Suppressor macrophage treated with lipopolysaccharide for 1 hour (primary cell): ENCODE data around the gene COX10.
"Not testable (repeated sequence)": the region's sequence is repeated elsewhere in the genome, so short reads cannot be mapped to it uniquely, and the experiment has no call there.

ENCODE experiments used
- DNase-seq, 3 donors: peaks; one replicate each; pipeline ENCODE4 v3.0.0-alpha.2; 2020 to 2022

The COX10 gene

GRCh38 chr17:14209215-14209614, 139.9 kb downstream of the COX10 start:
- DNase-seq, result no peak

GRCh38 chr17:14211246-14211645, 141.9 kb downstream of the COX10 start:
- no peak for DNase-seq

- peak; percentile 44 to 81 (median 63) for DNase-seq
These were observed 142.5 kb downstream of the COX10 start for GRCh38 chr17:14211801-14212200.

- DNase-seq, result no peak
These were observed 143.1 kb downstream of the COX10 start for GRCh38 chr17:14212401-14212800.

- peak; percentile 33 to 42 (median 36) for DNase-seq
These were observed 145.0 kb downstream of the COX10 start for GRCh38 chr17:14214271-14214670.

- no peak for DNase-seq
These were observed 153.3 kb downstream of the COX10 start for GRCh38 chr17:14222611-14223010.

- DNase-seq, result no peak
These were observed 156.1 kb downstream of the COX10 start for GRCh38 chr17:14225254-14225980.

- no peak for DNase-seq
These were observed 157.7 kb downstream of the COX10 start for GRCh38 chr17:14227052-14227451.

- DNase-seq, result no peak
These were observed 159.6 kb downstream of the COX10 start for GRCh38 chr17:14228903-14229302.

- not testable (repeated sequence) for DNase-seq
These were observed 161.9 kb downstream of the COX10 start for GRCh38 chr17:14231187-14231586.

- not testable (repeated sequence) for DNase-seq
These were observed 165.7 kb downstream of the COX10 start for GRCh38 chr17:14235047-14235446.

- DNase-seq, result not testable (repeated sequence)
These were observed 166.7 kb downstream of the COX10 start for GRCh38 chr17:14236032-14236431.

GRCh38 chr17:14236762-14237161, 167.5 kb downstream of the COX10 start, which contains the start of gene CDRT15:
CDRT15 (minus strand) TSS chr17:14236862; CDS start chr17:14236833, 29 bp downstream.
- DNase-seq, result not testable (repeated sequence)

- not testable (repeated sequence) for DNase-seq
These were observed 170.0 kb downstream of the COX10 start for GRCh38 chr17:14239271-14239670.

- no peak for DNase-seq
These were observed 175.7 kb downstream of the COX10 start for GRCh38 chr17:14245002-14245401.

GRCh38 chr17:14245629-14246028, 176.3 kb downstream of the COX10 start:
- no peak for DNase-seq
